ENCODE results near the gene NYAP2.

Gene NYAP2

DNA sequence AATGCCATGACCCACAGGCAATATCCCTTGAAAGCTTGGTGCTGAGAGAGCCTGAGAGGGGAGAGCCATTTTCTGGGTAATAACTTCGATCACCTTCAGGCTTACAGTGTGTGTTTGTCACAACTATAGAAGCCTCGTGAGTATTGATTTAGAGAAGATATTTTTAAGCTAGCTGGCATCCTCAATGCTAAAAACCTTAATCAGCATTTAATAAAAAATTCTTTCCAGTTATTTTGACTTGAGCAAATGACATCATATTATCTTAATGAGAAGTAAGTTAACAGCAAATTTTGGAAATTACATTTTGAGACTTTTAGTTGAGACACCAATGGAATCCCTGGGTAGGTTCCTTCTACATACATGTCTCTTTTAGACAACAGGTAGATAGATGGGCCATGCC lies 283.7 kb downstream of the NYAP2 start:
- TF ChIP-seq EP300 (IDR thresholded peaks at IDR 0.05; ENCODE audit: borderline replicate concordance) = no peak
- TF ChIP-seq TEAD4 (IDR thresholded peaks at IDR 0.05) = no peak
- TF ChIP-seq, protein P1, sequence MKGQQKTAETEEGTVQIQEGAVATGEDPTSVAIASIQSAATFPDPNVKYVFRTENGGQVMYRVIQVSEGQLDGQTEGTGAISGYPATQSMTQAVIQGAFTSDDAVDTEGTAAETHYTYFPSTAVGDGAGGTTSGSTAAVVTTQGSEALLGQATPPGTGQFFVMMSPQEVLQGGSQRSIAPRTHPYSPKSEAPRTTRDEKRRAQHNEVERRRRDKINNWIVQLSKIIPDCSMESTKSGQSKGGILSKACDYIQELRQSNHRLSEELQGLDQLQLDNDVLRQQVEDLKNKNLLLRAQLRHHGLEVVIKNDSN (IDR thresholded peaks at IDR 0.05) = no peak
- TF ChIP-seq, protein P2, sequence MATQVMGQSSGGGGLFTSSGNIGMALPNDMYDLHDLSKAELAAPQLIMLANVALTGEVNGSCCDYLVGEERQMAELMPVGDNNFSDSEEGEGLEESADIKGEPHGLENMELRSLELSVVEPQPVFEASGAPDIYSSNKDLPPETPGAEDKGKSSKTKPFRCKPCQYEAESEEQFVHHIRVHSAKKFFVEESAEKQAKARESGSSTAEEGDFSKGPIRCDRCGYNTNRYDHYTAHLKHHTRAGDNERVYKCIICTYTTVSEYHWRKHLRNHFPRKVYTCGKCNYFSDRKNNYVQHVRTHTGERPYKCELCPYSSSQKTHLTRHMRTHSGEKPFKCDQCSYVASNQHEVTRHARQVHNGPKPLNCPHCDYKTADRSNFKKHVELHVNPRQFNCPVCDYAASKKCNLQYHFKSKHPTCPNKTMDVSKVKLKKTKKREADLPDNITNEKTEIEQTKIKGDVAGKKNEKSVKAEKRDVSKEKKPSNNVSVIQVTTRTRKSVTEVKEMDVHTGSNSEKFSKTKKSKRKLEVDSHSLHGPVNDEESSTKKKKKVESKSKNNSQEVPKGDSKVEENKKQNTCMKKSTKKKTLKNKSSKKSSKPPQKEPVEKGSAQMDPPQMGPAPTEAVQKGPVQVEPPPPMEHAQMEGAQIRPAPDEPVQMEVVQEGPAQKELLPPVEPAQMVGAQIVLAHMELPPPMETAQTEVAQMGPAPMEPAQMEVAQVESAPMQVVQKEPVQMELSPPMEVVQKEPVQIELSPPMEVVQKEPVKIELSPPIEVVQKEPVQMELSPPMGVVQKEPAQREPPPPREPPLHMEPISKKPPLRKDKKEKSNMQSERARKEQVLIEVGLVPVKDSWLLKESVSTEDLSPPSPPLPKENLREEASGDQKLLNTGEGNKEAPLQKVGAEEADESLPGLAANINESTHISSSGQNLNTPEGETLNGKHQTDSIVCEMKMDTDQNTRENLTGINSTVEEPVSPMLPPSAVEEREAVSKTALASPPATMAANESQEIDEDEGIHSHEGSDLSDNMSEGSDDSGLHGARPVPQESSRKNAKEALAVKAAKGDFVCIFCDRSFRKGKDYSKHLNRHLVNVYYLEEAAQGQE (IDR thresholded peaks at IDR 0.05; ENCODE audit: low read depth) = no peak

DNA sequence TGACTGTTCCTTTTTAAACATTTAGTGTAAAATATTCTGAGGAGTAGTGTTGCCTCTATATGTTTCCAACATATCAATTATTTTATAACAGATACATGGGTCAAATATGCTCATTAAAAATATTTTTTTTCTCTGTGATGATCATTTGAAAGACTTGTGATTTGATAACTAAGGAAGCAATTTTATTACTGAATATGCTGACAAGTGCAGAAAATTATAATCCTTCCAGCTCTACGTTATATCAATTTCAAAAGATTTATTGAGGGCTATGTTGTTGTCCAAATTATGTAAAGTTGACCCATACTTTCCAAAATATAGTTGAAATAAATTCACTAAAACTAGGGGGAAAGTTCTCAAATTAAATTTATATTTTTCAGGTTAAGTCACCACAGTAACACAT lies 290.6 kb downstream of the NYAP2 start:
- TF ChIP-seq CEBPB (IDR thresholded peaks at IDR 0.05) (no peak), RAD21 (IDR thresholded peaks at IDR 0.05; ENCODE audit: low read depth) (no peak), EGR1 (IDR thresholded peaks at IDR 0.05) (no peak), TAF1 (IDR thresholded peaks at IDR 0.05; ENCODE audit: low read depth) (no peak), ZBTB7A (IDR thresholded peaks at IDR 0.05; ENCODE audit: low read depth) (no peak), NFIC (IDR thresholded peaks at IDR 0.05) (no peak), TCF12 (IDR thresholded peaks at IDR 0.05; ENCODE audit: low read depth) (no peak), EP300 (IDR thresholded peaks at IDR 0.05; ENCODE audit: borderline replicate concordance) (no peak), FOXM1 (IDR thresholded peaks at IDR 0.05; ENCODE audit: borderline replicate concordance, low read depth) (no peak), YY1 (IDR thresholded peaks at IDR 0.05; ENCODE audit: low read depth) (no peak), TEAD4 (IDR thresholded peaks at IDR 0.05) (no peak), CREB1 (IDR thresholded peaks at IDR 0.05; ENCODE audit: low read depth) (no peak)
- TF ChIP-seq, protein P2 (IDR thresholded peaks at IDR 0.05; ENCODE audit: low read depth) = no peak
- TF ChIP-seq, protein P3, sequence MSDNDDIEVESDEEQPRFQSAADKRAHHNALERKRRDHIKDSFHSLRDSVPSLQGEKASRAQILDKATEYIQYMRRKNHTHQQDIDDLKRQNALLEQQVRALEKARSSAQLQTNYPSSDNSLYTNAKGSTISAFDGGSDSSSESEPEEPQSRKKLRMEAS (IDR thresholded peaks at IDR 0.05) = no peak
- TF ChIP-seq, protein P1 (IDR thresholded peaks at IDR 0.05) = no peak

DNA sequence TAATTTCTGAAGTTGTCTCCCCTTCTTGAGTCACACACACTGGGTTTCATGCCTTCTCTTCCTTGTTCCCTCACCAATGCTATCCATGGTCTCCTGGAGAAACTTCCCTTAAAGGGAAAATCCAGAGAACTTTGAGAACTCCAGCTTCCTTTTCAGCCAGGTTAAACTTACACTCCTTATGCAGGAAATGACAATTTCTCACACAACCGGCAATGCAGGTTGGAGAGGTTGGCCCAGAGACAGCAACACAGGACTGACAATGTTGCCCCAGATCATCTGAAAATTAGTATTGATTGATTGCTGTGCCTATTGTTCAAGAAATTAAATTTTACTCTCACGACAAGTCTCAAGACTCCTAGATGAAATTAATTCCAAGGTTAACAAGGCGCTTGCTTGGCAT lies 292.2 kb downstream of the NYAP2 start:
- TF ChIP-seq EP300 (IDR thresholded peaks at IDR 0.05; ENCODE audit: borderline replicate concordance) (no peak), CEBPB (IDR thresholded peaks at IDR 0.05) (no peak), FOXM1 (IDR thresholded peaks at IDR 0.05; ENCODE audit: borderline replicate concordance, low read depth) (no peak), NFIC (IDR thresholded peaks at IDR 0.05) (no peak), TAF1 (IDR thresholded peaks at IDR 0.05; ENCODE audit: low read depth) (no peak), TCF12 (IDR thresholded peaks at IDR 0.05; ENCODE audit: low read depth) (no peak), YY1 (IDR thresholded peaks at IDR 0.05; ENCODE audit: low read depth) (no peak)
- TF ChIP-seq, protein P2 (IDR thresholded peaks at IDR 0.05; ENCODE audit: low read depth) = no peak
- TF ChIP-seq, protein P3 (IDR thresholded peaks at IDR 0.05) = no peak

DNA sequence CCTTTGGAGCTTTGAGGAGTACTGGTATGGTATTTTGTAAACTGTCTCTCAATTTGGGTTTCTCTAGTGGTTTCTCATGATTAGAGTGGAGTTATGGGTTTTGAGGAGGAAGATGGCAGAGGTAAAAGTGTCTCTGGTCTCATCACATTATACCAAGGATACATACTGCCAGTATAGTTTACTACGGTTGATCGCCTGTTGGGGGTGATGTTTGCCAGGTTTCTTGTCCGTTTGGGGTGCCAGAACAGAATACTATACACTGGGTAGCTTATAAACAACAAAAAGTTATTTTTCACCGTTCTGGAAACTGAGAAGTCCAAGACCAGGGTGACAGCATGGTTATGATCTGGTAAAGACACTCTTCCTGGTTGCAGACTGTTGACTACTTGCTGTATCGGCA lies 293.7 kb downstream of the NYAP2 start:
- TF ChIP-seq, protein P2 (IDR thresholded peaks at IDR 0.05; ENCODE audit: low read depth) = no peak
- TF ChIP-seq TEAD4 (IDR thresholded peaks at IDR 0.05) (no peak), EGR1 (IDR thresholded peaks at IDR 0.05) (no peak), TCF12 (IDR thresholded peaks at IDR 0.05; ENCODE audit: low read depth) (no peak), TAF1 (IDR thresholded peaks at IDR 0.05; ENCODE audit: low read depth) (no peak), YY1 (IDR thresholded peaks at IDR 0.05; ENCODE audit: low read depth) (no peak), ZBTB7A (IDR thresholded peaks at IDR 0.05; ENCODE audit: low read depth) (no peak), RAD21 (IDR thresholded peaks at IDR 0.05; ENCODE audit: low read depth) (no peak), CEBPB (IDR thresholded peaks at IDR 0.05) (no peak), FOXM1 (IDR thresholded peaks at IDR 0.05; ENCODE audit: borderline replicate concordance, low read depth) (no peak), NFIC (IDR thresholded peaks at IDR 0.05) (no peak), CREB1 (IDR thresholded peaks at IDR 0.05; ENCODE audit: low read depth) (no peak)

Measured in Ishikawa (cell line).